Brain microvascular endothelial cell (primary cell): ENCODE results near the gene TFB2M.

Experiments
- DNase-seq: peaks from one replicate; pipeline ENCODE4 v3.0.0-alpha.2; 2020
- H3K27ac ChIP-seq: fragments of 250-450 bp; sonication (Bioruptor Pico); 2 replicates; pipeline ENCODE4 v1.5.1; 2020; ENCODE audit warnings: mild to moderate bottlenecking, moderate library complexity
- H3K27me3 ChIP-seq: fragments of 250-450 bp; sonication (Bioruptor Pico); replicated peaks from 2 replicates; pipeline ENCODE4 v1.5.1; 2020; ENCODE audit warnings: mild to moderate bottlenecking
- H3K36me3 ChIP-seq: fragments of 250-450 bp; sonication (Bioruptor Pico); replicated peaks from 2 replicates; pipeline ENCODE4 v1.5.1; 2020; ENCODE audit warnings: mild to moderate bottlenecking
- H3K4me3 ChIP-seq: 2 replicates; pipeline ENCODE4 v1.5.1; 2011; ENCODE audit warnings: low read depth, mild to moderate bottlenecking, control low read depth, low read length, moderate library complexity
- CTCF ChIP-seq: IDR thresholded peaks from 2 replicates; pipeline ENCODE4 v1.5.1; 2011; ENCODE audit warnings: low read depth, mild to moderate bottlenecking, moderate library complexity, low read length, control low read depth, inconsistent platforms; ENCODE audit errors: missing control alignments
- in situ Hi-C: cut with HindIII; loops from 2 replicates; pipeline ENCODE4 v1.10.0; 2017; ENCODE audit warnings: low sequenced_read_pairs, low pct_ligation_motif_present

TFB2M gene

GRCh38 chr1:246580497-246581370 lies 14.7 kb upstream of the TFB2M start:
- no peaks in the 10 kb centered on the region for H3K36me3 ChIP-seq
- no peak for TF ChIP-seq CTCF
- DNase-seq: no peak
- H3K4me3 ChIP-seq: no peak overlapping the region
- H3K27ac ChIP-seq: no peak overlapping the region
- in situ Hi-C loops: no loop called here
- H3K27me3 ChIP-seq: no peaks in the 10 kb centered on the region

GRCh38 chr1:246579818-246580217 lies 13.8 kb upstream of the TFB2M start:
- Histone ChIP-seq H3K36me3 (no peaks in the 10 kb centered on the region), H3K27ac (peak overlapping the region; percentile 18), H3K27me3 (no peaks in the 10 kb centered on the region), H3K4me3 (no peak overlapping the region)
- in situ Hi-C loops: no loop called here
- TF ChIP-seq CTCF: no peak
- no peak for DNase-seq

- no peaks in the 10 kb centered on the region for H3K27me3 ChIP-seq
- TF ChIP-seq CTCF: no peak
- no peaks in the 10 kb centered on the region for H3K36me3 ChIP-seq
- H3K4me3 ChIP-seq: no peak overlapping the region
- H3K27ac ChIP-seq: peak overlapping the region; percentile 17
- in situ Hi-C loops: no loop called here
- DNase-seq: no peak
Measured at GRCh38 chr1:246577720-246578106, 11.7 kb upstream of the TFB2M start.

- Histone ChIP-seq H3K4me3 (no peak overlapping the region), H3K27me3 (no peaks in the 10 kb centered on the region), H3K27ac (no peak overlapping the region), H3K36me3 (no peaks in the 10 kb centered on the region)
- in situ Hi-C loops: no loop called here
- no peak for TF ChIP-seq CTCF
- no peak for DNase-seq
Measured at GRCh38 chr1:246577082-246577719, 11.1 kb upstream of the TFB2M start.

GRCh38 chr1:246576709-246577032 lies 10.6 kb upstream of the TFB2M start:
- Histone ChIP-seq H3K4me3 (no peak overlapping the region), H3K27ac (no peak overlapping the region), H3K27me3 (no peaks in the 10 kb centered on the region), H3K36me3 (no peaks in the 10 kb centered on the region)
- no peak for TF ChIP-seq CTCF
- in situ Hi-C loops: no loop called here
- no peak for DNase-seq

- DNase-seq: no peak
- no peaks in the 10 kb centered on the region for H3K27me3 ChIP-seq
- no peak for TF ChIP-seq CTCF
- no peak overlapping the region for H3K27ac ChIP-seq
- no peak overlapping the region for H3K4me3 ChIP-seq
- in situ Hi-C loops: no loop called here
- no peaks in the 10 kb centered on the region for H3K36me3 ChIP-seq
Measured at GRCh38 chr1:246573491-246573890, 7.4 kb upstream of the TFB2M start.
